GM21576 (cell line): ENCODE results near the gene SLAMF8.

Source experiments
- ATAC-seq: cut with Tn5 transposase; IDR thresholded peaks from one replicate; pipeline ENCODE4 v1.9.1; 2021; ENCODE audit warnings: mild to moderate bottlenecking, moderate library complexity; ENCODE audit not compliant: unreplicated experiment

The SLAMF8 gene

GRCh38 chr1:159845751-159846629 is 19.3 kb downstream of the SLAMF8 start:
- no peak for ATAC-seq

GRCh38 chr1:159847231-159847630 is 20.6 kb downstream of the SLAMF8 start:
- no peak for ATAC-seq

GRCh38 chr1:159848326-159848725 is 21.7 kb downstream of the SLAMF8 start:
- ATAC-seq, result no peak

- ATAC-seq, result no peak
Measured at GRCh38 chr1:159849626-159850366, 23.1 kb downstream of the SLAMF8 start.

- no peak for ATAC-seq
Measured at GRCh38 chr1:159851407-159851806, 24.7 kb downstream of the SLAMF8 start.

- no peak for ATAC-seq
Measured at GRCh38 chr1:159853417-159854115, 26.9 kb downstream of the SLAMF8 start.

GRCh38 chr1:159854116-159854692 is 27.5 kb downstream of the SLAMF8 start:
- ATAC-seq, result no peak

- ATAC-seq, result peak; percentile 71
Measured at GRCh38 chr1:159854693-159855192, 28.1 kb downstream of the SLAMF8 start.

GRCh38 chr1:159855709-159856108 is 29.0 kb downstream of the SLAMF8 start:
- ATAC-seq, result no peak

GRCh38 chr1:159856576-159856975 is 29.9 kb downstream of the SLAMF8 start:
- ATAC-seq, result no peak

GRCh38 chr1:159857889-159858288 is 31.2 kb downstream of the SLAMF8 start:
- ATAC-seq, result no peak

- no peak for ATAC-seq
Measured at GRCh38 chr1:159859767-159860322, 33.2 kb downstream of the SLAMF8 start.

- no peak for ATAC-seq
Measured at GRCh38 chr1:159860456-159860855, 33.8 kb downstream of the SLAMF8 start.

- no peak for ATAC-seq
Measured at GRCh38 chr1:159861218-159861617, 34.5 kb downstream of the SLAMF8 start.

GRCh38 chr1:159862031-159862430 is 35.4 kb downstream of the SLAMF8 start:
- no peak for ATAC-seq

- no peak for ATAC-seq
Measured at GRCh38 chr1:159862557-159862956, 35.9 kb downstream of the SLAMF8 start, which contains the start of gene VSIG8. Gene VSIG8 (minus strand): TSS chr1:159862657. CDS start chr1:159862521, 136 bp downstream.

GRCh38 chr1:159864262-159864661 is 37.6 kb downstream of the SLAMF8 start:
- no peak for ATAC-seq

GRCh38 chr1:159866066-159866465 is 39.4 kb downstream of the SLAMF8 start:
- no peak for ATAC-seq

GRCh38 chr1:159866905-159867663 is 40.4 kb downstream of the SLAMF8 start:
- no peak for ATAC-seq

- no peak for ATAC-seq
Measured at GRCh38 chr1:159867664-159868026, 41.0 kb downstream of the SLAMF8 start.
